ENCODE results near the gene RNF220. TPM values are rescaled to one million over a fixed set of nuclear protein-coding genes. Genes with fewer than 3 reads are reported as not detected.

The RNF220 gene
- total and polyA plus RNA-seq, 9 donors, result 54.5 to 63.4 (median 56.7) TPM

GRCh38 chr1:44565833-44566232, 160.8 kb downstream of the RNF220 start:
- H3K27ac ChIP-seq (ENCODE audit: low read length), result no peak overlapping the region
- 41% methylated on average over 4 of the region's 6 CpGs for WGBS (ENCODE audit: insufficient coverage)

DNA sequence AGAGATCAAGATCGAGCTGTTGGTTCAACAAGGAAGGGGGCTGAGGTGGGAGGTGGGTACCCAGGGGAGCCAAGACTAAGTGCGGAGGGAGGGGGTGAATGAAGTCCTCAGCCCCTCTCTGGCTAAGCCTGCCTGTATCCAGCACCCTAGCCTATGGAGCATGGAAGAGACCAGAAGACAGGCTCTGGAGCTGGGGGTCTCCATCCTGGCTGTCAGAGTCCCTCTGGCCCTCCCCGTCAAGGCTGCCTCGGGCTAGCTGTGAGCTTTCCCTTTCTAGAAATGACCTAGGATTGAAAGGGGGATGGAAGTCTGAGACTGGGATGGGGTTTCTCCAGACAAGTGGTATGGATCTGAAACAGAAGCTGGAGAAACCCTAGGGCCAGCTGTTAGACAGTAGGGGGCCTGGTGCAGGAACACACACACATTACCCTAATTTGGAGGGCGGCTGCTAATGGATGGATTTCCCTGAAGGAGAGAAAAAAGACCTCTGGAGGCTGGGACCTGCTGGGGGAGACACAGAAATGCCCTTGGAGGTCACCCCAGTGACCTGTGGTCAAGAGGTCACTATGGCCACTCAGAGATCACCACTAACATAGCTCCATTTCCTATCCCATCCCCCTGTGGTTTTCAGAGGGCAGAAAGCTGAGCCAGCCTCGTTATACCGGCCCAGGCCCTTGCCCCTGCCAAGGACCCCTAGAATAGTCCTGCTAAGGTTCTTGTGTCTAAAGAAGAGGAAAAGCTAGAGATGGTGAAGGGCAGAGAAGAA, 161.4 kb downstream of the RNF220 start:
- no peak overlapping the region for H3K4me3 ChIP-seq (ENCODE audit: low read length)
- WGBS (ENCODE audit: insufficient coverage), result 60% methylated on average over 5 of the region's 7 CpGs
- no peaks in the 10 kb centered on the region for H3K9me3 ChIP-seq (replicated peaks; ENCODE audit: control insufficient read depth, low read depth, low read length)
- peaks cover 6% of the 10 kb centered on the region for H3K4me1 ChIP-seq (ENCODE audit: control insufficient read depth, insufficient read depth, low read length)
- no peak for DNase-seq
- H3K36me3 ChIP-seq (ENCODE audit: control insufficient read depth, insufficient read depth, low read length), result no peaks in the 10 kb centered on the region
- H3K27ac ChIP-seq (ENCODE audit: low read length), result no peak overlapping the region
- H3K27me3 ChIP-seq (ENCODE audit: control insufficient read depth, insufficient read depth, low read length), result peaks cover 11% of the 10 kb centered on the region

More at GRCh38 chr1:44565833-44566232, 160.8 kb downstream of the RNF220 start:
- no peak for DNase-seq
- Histone ChIP-seq H3K36me3 (ENCODE audit: control insufficient read depth, insufficient read depth, low read length) (no peaks in the 10 kb centered on the region), H3K4me1 (ENCODE audit: control insufficient read depth, insufficient read depth, low read length) (peaks cover 6% of the 10 kb centered on the region), H3K4me3 (ENCODE audit: low read length) (no peak overlapping the region), H3K27me3 (ENCODE audit: control insufficient read depth, insufficient read depth, low read length) (peaks cover 11% of the 10 kb centered on the region), H3K9me3 (replicated peaks; ENCODE audit: control insufficient read depth, low read depth, low read length) (no peaks in the 10 kb centered on the region)

DNA sequence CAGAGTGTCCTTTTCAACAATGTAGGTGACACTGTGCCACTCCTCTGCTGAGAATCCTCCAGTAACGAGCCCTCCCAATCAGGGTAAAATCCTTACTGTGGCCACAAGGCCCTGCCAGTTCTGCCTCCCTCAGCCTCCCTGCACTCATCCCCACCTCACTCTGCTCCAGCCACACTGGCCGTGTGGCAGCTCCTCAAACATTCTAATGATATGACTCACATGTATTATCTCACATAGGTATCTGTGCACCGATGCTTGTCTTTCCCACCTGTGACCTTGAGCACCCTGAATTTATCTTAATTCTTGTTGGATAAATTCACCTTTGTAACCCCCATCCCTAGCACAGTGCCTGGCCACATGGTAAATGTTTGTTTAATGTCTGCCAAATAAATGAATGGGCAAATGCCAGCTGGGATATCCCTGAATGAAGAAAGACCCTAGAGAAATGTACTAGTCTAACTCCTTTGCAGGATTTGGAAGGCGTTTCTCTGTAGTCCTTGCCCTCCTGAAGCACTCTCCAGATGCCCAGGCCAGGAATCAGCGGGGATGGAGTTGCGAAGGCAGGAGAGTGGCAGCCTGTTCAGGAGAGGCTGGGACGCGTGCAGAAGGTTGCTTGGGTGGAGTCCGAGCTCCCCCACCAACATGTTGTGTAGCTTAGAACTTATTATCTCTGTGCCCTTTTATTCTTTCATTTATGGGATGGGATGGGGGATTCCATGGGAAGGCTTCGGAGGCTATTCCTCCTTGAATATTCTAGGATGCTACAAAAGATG, 163.3 kb downstream of the RNF220 start:
- H3K4me1 ChIP-seq (ENCODE audit: control insufficient read depth, insufficient read depth, low read length), result peaks cover 6% of the 10 kb centered on the region
- H3K9me3 ChIP-seq (replicated peaks; ENCODE audit: control insufficient read depth, low read depth, low read length), result no peaks in the 10 kb centered on the region
- H3K4me3 ChIP-seq (ENCODE audit: low read length), result no peak overlapping the region
- no peaks in the 10 kb centered on the region for H3K36me3 ChIP-seq (ENCODE audit: control insufficient read depth, insufficient read depth, low read length)
- WGBS (ENCODE audit: insufficient coverage), result 56% methylated on average over 3 of the region's 10 CpGs
- no peak for DNase-seq
- peaks cover 4% of the 10 kb centered on the region for H3K27me3 ChIP-seq (ENCODE audit: control insufficient read depth, insufficient read depth, low read length)
- no peak overlapping the region for H3K27ac ChIP-seq (ENCODE audit: low read length)

DNA sequence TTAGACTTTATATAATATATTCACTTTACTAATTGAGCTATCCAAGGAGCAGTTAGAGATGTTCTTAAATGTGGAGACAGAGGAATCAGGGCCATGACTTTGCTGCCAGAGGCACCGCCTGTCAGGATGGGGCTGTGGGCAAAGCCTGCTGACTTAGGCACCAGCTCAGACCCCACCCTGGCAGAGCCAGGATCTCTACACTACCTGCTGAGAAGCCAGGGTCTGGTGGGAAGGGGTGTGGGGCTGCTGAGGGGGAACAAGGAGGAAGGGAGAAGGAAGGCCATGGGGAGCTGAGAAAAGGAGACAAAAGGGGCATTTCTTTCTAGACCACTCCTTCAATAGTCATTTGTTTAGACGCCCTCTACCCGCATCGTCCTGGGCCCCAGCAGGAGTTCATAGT, 164.4 kb downstream of the RNF220 start:
- WGBS (ENCODE audit: insufficient coverage), result 74% methylated on average over 3 of the region's 4 CpGs
- Histone ChIP-seq H3K4me3 (ENCODE audit: low read length) (no peak overlapping the region), H3K27me3 (ENCODE audit: control insufficient read depth, insufficient read depth, low read length) (peaks cover 4% of the 10 kb centered on the region), H3K36me3 (ENCODE audit: control insufficient read depth, insufficient read depth, low read length) (no peaks in the 10 kb centered on the region), H3K9me3 (replicated peaks; ENCODE audit: control insufficient read depth, low read depth, low read length) (no peaks in the 10 kb centered on the region), H3K27ac (ENCODE audit: low read length) (no peak overlapping the region), H3K4me1 (ENCODE audit: control insufficient read depth, insufficient read depth, low read length) (peaks cover 6% of the 10 kb centered on the region)
- DNase-seq, result no peak

- no peaks in the 10 kb centered on the region for H3K9me3 ChIP-seq (replicated peaks; ENCODE audit: control insufficient read depth, low read depth, low read length)
- H3K36me3 ChIP-seq (ENCODE audit: control insufficient read depth, insufficient read depth, low read length), result no peaks in the 10 kb centered on the region
- H3K27me3 ChIP-seq (ENCODE audit: control insufficient read depth, insufficient read depth, low read length), result no peaks in the 10 kb centered on the region
- no peak overlapping the region for H3K4me3 ChIP-seq (ENCODE audit: low read length)
- 71% methylated on average over 2 of the region's 5 CpGs for WGBS (ENCODE audit: insufficient coverage)
- no peak for DNase-seq
- no peaks in the 10 kb centered on the region for H3K4me1 ChIP-seq (ENCODE audit: control insufficient read depth, insufficient read depth, low read length)
- H3K27ac ChIP-seq (ENCODE audit: low read length), result no peak overlapping the region
Measured at GRCh38 chr1:44571712-44572571, 166.9 kb downstream of the RNF220 start.

- Histone ChIP-seq H3K9me3 (replicated peaks; ENCODE audit: control insufficient read depth, low read depth, low read length) (no peaks in the 10 kb centered on the region), H3K4me3 (ENCODE audit: low read length) (no peak overlapping the region), H3K27me3 (ENCODE audit: control insufficient read depth, insufficient read depth, low read length) (no peaks in the 10 kb centered on the region), H3K4me1 (ENCODE audit: control insufficient read depth, insufficient read depth, low read length) (no peaks in the 10 kb centered on the region), H3K27ac (ENCODE audit: low read length) (no peak overlapping the region), H3K36me3 (ENCODE audit: control insufficient read depth, insufficient read depth, low read length) (no peaks in the 10 kb centered on the region)
- DNase-seq, result no peak
- 60% methylated on average over 1 of the region's 2 CpGs for WGBS (ENCODE audit: insufficient coverage)
Measured at GRCh38 chr1:44572572-44572879, 167.5 kb downstream of the RNF220 start.

GRCh38 chr1:44575396-44575795, 170.3 kb downstream of the RNF220 start:
- no CpG with 5 or more reads among the region's 4 CpGs for WGBS (ENCODE audit: insufficient coverage)

DNA sequence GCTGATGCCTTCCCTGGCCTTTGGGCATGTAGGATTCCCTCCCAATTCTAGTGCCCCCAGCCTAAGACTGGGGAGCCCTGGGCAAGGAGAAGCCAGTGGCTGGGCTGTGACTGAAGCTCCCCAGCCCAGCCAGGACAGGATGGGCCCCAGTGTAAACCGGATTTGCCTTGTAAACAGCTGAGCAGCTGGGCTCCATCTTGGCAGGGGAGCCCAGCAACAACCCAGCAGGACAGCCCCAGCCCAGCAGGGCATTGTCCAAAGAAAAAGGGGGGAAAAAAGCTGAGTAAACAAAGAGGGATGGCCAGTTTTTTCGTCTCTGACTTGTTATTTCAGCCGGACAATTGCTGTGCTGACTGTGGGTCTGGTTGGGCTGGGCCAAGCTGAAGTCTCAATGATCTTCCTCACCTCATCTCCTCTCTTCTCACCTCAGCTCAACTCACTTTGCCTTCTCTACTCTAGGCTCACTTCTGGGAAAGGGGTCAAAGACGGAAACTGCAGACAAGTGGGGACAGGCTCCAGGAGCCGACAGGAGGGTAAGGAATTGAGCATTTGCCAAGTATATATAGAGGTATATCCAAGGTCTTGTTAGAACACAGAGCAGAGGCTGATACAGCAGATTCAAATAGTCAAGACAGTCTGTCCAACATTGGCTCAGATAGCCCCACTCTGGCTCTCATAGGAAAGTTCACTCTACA, 171.5 kb downstream of the RNF220 start:
- H3K9me3 ChIP-seq (replicated peaks; ENCODE audit: control insufficient read depth, low read depth, low read length), result no peaks in the 10 kb centered on the region
- no peaks in the 10 kb centered on the region for H3K36me3 ChIP-seq (ENCODE audit: control insufficient read depth, insufficient read depth, low read length)
- DNase-seq, result no peak
- WGBS (ENCODE audit: insufficient coverage), result 51% methylated on average over 3 of the region's 5 CpGs
- H3K27me3 ChIP-seq (ENCODE audit: control insufficient read depth, insufficient read depth, low read length), result no peaks in the 10 kb centered on the region
- no peak overlapping the region for H3K27ac ChIP-seq (ENCODE audit: low read length)
- no peaks in the 10 kb centered on the region for H3K4me1 ChIP-seq (ENCODE audit: control insufficient read depth, insufficient read depth, low read length)
- H3K4me3 ChIP-seq (ENCODE audit: low read length), result no peak overlapping the region

More at GRCh38 chr1:44575396-44575795, 170.3 kb downstream of the RNF220 start:
- Histone ChIP-seq H3K4me1 (ENCODE audit: control insufficient read depth, insufficient read depth, low read length) (no peaks in the 10 kb centered on the region), H3K9me3 (replicated peaks; ENCODE audit: control insufficient read depth, low read depth, low read length) (no peaks in the 10 kb centered on the region), H3K27ac (ENCODE audit: low read length) (no peak overlapping the region), H3K27me3 (ENCODE audit: control insufficient read depth, insufficient read depth, low read length) (no peaks in the 10 kb centered on the region), H3K36me3 (ENCODE audit: control insufficient read depth, insufficient read depth, low read length) (no peaks in the 10 kb centered on the region), H3K4me3 (ENCODE audit: low read length) (no peak overlapping the region)
- no peak for DNase-seq

- Histone ChIP-seq H3K4me1 (ENCODE audit: control insufficient read depth, insufficient read depth, low read length) (no peaks in the 10 kb centered on the region), H3K9me3 (replicated peaks; ENCODE audit: control insufficient read depth, low read depth, low read length) (no peaks in the 10 kb centered on the region), H3K27ac (ENCODE audit: low read length) (no peak overlapping the region), H3K36me3 (ENCODE audit: control insufficient read depth, insufficient read depth, low read length) (no peaks in the 10 kb centered on the region), H3K4me3 (ENCODE audit: low read length) (no peak overlapping the region), H3K27me3 (ENCODE audit: control insufficient read depth, insufficient read depth, low read length) (peaks cover 20% of the 10 kb centered on the region)
- WGBS (ENCODE audit: insufficient coverage), result 82% methylated on average over 2 of the region's 6 CpGs
- no peak for DNase-seq
Measured at GRCh38 chr1:44581205-44581604, 176.2 kb downstream of the RNF220 start.
